Upper lobe of left lung (tissue), 4 donors: ENCODE measurements around the gene CRYM.

Experiments used
- CTCF ChIP-seq, 6 experiments: fragments of 450-650 bp in 4 of 6; fragments of 200-600 bp in 2 of 6; sonication (generic) in 2 of 6; IDR thresholded peaks; one replicate each; pipeline ENCODE4 v1.5.1; 2016 to 2019; ENCODE audit warnings: antibody characterized with exemption in 6 of 6
- EP300 ChIP-seq, 4 donors: sonication (generic); formaldehyde crosslinking; IDR thresholded peaks; one replicate each; pipeline ENCODE4 v1.5.1; 2017; ENCODE audit warnings: antibody characterized with exemption in 4 of 4, control low read depth in 2 of 4
- POLR2AphosphoS5 ChIP-seq, 2 donors: sonication (generic); formaldehyde crosslinking; IDR thresholded peaks; one replicate each; pipeline ENCODE4 v1.5.1; 2017; ENCODE audit warnings: antibody characterized with exemption in 2 of 2

GRCh38 chr16:21236831-21237230 lies 41.3 kb downstream of the CRYM start:
- TF ChIP-seq CTCF (IDR thresholded peaks at IDR 0.05) (no peak), POLR2AphosphoS5 (IDR thresholded peaks at IDR 0.05) (no peak), EP300 (IDR thresholded peaks at IDR 0.05) (no peak)
